Measurements from ENCODE around the gene PCNP.
"Not testable (repeated sequence)": the region's sequence is repeated elsewhere in the genome, so short reads cannot be mapped to it uniquely, and the experiment has no call there.

PCNP gene

GRCh38 chr3:101631098-101631796, 57.3 kb downstream of the PCNP start:
- DNase-seq (ENCODE audit: low read depth in 2 of 2, low spot score in 1 of 2), result no peak

- DNase-seq (ENCODE audit: low read depth in 2 of 2, low spot score in 1 of 2), result not testable (repeated sequence)
Observed at GRCh38 chr3:101631959-101632358, 58.0 kb downstream of the PCNP start.

- no peak for DNase-seq (ENCODE audit: low read depth in 2 of 2, low spot score in 1 of 2)
Observed at GRCh38 chr3:101632586-101632985, 58.6 kb downstream of the PCNP start.

- no peak for DNase-seq (ENCODE audit: low read depth in 2 of 2, low spot score in 1 of 2)
Observed at GRCh38 chr3:101633186-101633585, 59.2 kb downstream of the PCNP start.

- DNase-seq (ENCODE audit: low read depth in 2 of 2, low spot score in 1 of 2), result no peak
Observed at GRCh38 chr3:101634591-101635196, 60.7 kb downstream of the PCNP start.

GRCh38 chr3:101635345-101635744, 61.4 kb downstream of the PCNP start:
- no peak for DNase-seq (ENCODE audit: low read depth in 2 of 2, low spot score in 1 of 2)

- DNase-seq (ENCODE audit: low read depth in 2 of 2, low spot score in 1 of 2), result peak; percentile 24 to 51
Observed at GRCh38 chr3:101635954-101636798, 62.2 kb downstream of the PCNP start.

GRCh38 chr3:101637451-101637850, 63.5 kb downstream of the PCNP start:
- no peak for DNase-seq (ENCODE audit: low read depth in 2 of 2, low spot score in 1 of 2)

- no peak for DNase-seq (ENCODE audit: low read depth in 2 of 2, low spot score in 1 of 2)
Observed at GRCh38 chr3:101638261-101638745, 64.3 kb downstream of the PCNP start.

- no peak for DNase-seq (ENCODE audit: low read depth in 2 of 2, low spot score in 1 of 2)
Observed at GRCh38 chr3:101639280-101639963, 65.4 kb downstream of the PCNP start.

- no peak for DNase-seq (ENCODE audit: low read depth in 2 of 2, low spot score in 1 of 2)
Observed at GRCh38 chr3:101640256-101640655, 66.3 kb downstream of the PCNP start.

GRCh38 chr3:101641397-101642115, 67.6 kb downstream of the PCNP start:
- not testable (repeated sequence) for DNase-seq (ENCODE audit: low read depth in 2 of 2, low spot score in 1 of 2)

GRCh38 chr3:101642441-101642840, 68.5 kb downstream of the PCNP start:
- DNase-seq (ENCODE audit: low read depth in 2 of 2, low spot score in 1 of 2), result no peak

GRCh38 chr3:101643009-101643844, 69.2 kb downstream of the PCNP start:
- no peak for DNase-seq (ENCODE audit: low read depth in 2 of 2, low spot score in 1 of 2)
